Transverse colon (tissue), 4 donors: Measurements from ENCODE around the gene PPP1R13B. TPM values are rescaled to one million over a fixed set of nuclear protein-coding genes. Genes with fewer than 3 reads are reported as not detected.

Experiments used
- DNase-seq: peaks from one replicate; pipeline ENCODE4 v3.0.0-alpha.2; 2019
- H3K27ac ChIP-seq, 4 donors: fragments of 200-600 bp; sonication (generic); 2 replicates each; pipeline ENCODE4 v1.5.1; 2016 to 2018; ENCODE audit warnings: inconsistent platforms in 4 of 4
- H3K27me3 ChIP-seq: fragments of 200-600 bp; sonication (generic); 2 replicates; pipeline ENCODE4 v1.5.1; 2017; ENCODE audit warnings: inconsistent platforms
- H3K36me3 ChIP-seq, 4 donors: fragments of 200-600 bp; sonication (generic); 2 replicates each; pipeline ENCODE4 v1.5.1; 2017 to 2019; ENCODE audit warnings: inconsistent platforms in 4 of 4
- H3K4me1 ChIP-seq, 4 donors: fragments of 200-600 bp; sonication (generic); 2 replicates each; pipeline ENCODE4 v1.5.1; 2017 to 2020; ENCODE audit warnings: inconsistent platforms in 4 of 4
- H3K4me3 ChIP-seq, 4 donors: fragments of 200-600 bp; sonication (generic); 1 replicate in 1 of 4; 2 replicates in 3 of 4; pipeline versions ENCODE4 v1.5.1 to v1.6.1; 2017 to 2019; ENCODE audit warnings: inconsistent platforms in 4 of 4
- H3K9me3 ChIP-seq, 2 donors: fragments of 200-600 bp; sonication (generic); 2 replicates each; pipeline ENCODE4 v1.5.1; 2017 to 2019; ENCODE audit warnings: inconsistent platforms in 2 of 2
- EP300 ChIP-seq: sonication (generic); formaldehyde crosslinking; IDR thresholded peaks from one replicate; pipeline ENCODE4 v1.6.1; 2017; ENCODE audit warnings: antibody characterized with exemption, low read depth
- POLR2A ChIP-seq: fragments of 450-650 bp; IDR thresholded peaks from one replicate; pipeline ENCODE4 v1.6.1; 2016; ENCODE audit warnings: antibody characterized with exemption, mild to moderate bottlenecking, moderate library complexity
- POLR2AphosphoS5 ChIP-seq, 3 donors: sonication (generic); formaldehyde crosslinking; IDR thresholded peaks; one replicate each; pipeline ENCODE4 v1.6.1; 2016; ENCODE audit warnings: antibody characterized with exemption in 3 of 3
- WGBS, 2 donors: methylation state at CpG; one replicate each; pipeline ENCODE4 v1.1.5; 2018; ENCODE audit warnings: low coverage in 1 of 2; 5-methylcytosine and 5-hydroxymethylcytosine counted together
- in situ Hi-C, 4 donors: fragments of 200-750 bp; cut with MboI; loops; one replicate each; pipeline versions ENCODE4 v1.15.0 to v1.15.1; 2017; ENCODE audit warnings: low sequenced_read_pairs in 3 of 4, low pct_ligation_motif_present in 1 of 4, low pct_unique_long_range_greater_than_20kb in 1 of 4
- intact Hi-C: fragments of 100-400 bp; cut with DNase I; formaldehyde crosslinking; loops from one replicate; pipeline ENCODE4 v1.15.1; 2023; ENCODE audit warnings: low total_unique reads
- total RNA-seq, 4 donors: library from RNA; depleted of rRNA; stranded (reverse); fragments of >200 nt; gene quantifications; one replicate each; pipeline ENCODE4 v1.1.0, GENCODE V29; 2016
- TF ChIP-seq, protein P1 (sequence below), 5 experiments: fragments of 200-600 bp in 3 of 5; fragments of 450-650 bp in 2 of 5; sonication (generic) in 3 of 5; IDR thresholded peaks; 1 replicate in 2 of 5; 2 replicates in 3 of 5; pipeline ENCODE4 v1.5.1; 2016 to 2017; ENCODE audit warnings: antibody characterized with exemption in 5 of 5, inconsistent platforms in 3 of 5, mild to moderate bottlenecking in 2 of 5, moderate library complexity in 1 of 5

Gene PPP1R13B
- total RNA-seq, 4 donors from 2014 or later: 31.0 to 109 (median 42.0) TPM

DNA sequence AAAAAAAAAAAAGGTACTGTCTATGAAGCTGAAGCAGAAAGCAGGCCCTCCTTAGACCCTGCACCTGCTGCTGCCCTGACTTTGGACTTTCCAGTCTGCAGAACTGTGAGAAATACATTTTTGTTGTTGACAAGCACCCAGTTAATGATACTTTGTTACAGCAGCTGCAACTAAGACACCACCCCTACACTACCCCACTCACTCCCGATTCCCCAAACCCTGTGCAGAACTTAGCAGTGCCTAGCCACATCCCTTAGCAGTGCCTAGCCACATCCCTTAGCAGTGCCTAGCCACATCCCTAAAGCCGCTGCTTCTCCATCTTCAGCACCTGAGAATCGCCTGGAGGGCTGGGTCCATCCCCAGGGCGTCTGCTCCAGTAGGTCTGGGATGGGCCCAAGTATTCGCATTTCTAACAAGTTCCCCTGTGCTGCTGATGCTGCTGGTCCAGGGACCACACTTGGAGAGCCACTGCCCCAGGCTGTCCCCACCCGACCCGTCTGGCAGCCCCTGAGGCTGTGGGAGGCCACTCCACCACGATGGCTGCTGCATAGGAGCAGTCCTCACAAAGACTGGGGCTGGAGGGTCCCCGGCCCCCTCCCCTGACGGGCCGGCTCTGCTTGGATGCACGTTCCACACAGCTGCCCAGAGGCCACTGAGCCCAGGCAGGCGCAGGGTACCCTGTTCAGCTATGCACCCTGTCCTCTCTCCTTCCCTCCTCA lies 10.8 kb upstream of the PPP1R13B start:
- DNase-seq: no peak
- 86 to 100% methylated on average over 1 to 13 of the region's 13 CpGs for WGBS, 2 donors
- in situ Hi-C loops: no loop called here
- H3K4me3 ChIP-seq: no peak overlapping the region
- intact Hi-C loops: no loop called here
- H3K9me3 ChIP-seq: no peaks in the 10 kb centered on the region
- H3K27me3 ChIP-seq: no peaks in the 10 kb centered on the region
- TF ChIP-seq, protein P1, sequence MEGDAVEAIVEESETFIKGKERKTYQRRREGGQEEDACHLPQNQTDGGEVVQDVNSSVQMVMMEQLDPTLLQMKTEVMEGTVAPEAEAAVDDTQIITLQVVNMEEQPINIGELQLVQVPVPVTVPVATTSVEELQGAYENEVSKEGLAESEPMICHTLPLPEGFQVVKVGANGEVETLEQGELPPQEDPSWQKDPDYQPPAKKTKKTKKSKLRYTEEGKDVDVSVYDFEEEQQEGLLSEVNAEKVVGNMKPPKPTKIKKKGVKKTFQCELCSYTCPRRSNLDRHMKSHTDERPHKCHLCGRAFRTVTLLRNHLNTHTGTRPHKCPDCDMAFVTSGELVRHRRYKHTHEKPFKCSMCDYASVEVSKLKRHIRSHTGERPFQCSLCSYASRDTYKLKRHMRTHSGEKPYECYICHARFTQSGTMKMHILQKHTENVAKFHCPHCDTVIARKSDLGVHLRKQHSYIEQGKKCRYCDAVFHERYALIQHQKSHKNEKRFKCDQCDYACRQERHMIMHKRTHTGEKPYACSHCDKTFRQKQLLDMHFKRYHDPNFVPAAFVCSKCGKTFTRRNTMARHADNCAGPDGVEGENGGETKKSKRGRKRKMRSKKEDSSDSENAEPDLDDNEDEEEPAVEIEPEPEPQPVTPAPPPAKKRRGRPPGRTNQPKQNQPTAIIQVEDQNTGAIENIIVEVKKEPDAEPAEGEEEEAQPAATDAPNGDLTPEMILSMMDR (IDR thresholded peaks at IDR 0.05): no peak
- TF ChIP-seq POLR2A (no peak), EP300 (no peak), POLR2AphosphoS5 (IDR thresholded peaks at IDR 0.05) (no peak)
- peaks cover 0 to 9% (median 8%) of the 10 kb centered on the region in 4 donors for H3K4me1 ChIP-seq
- H3K27ac ChIP-seq: no peak overlapping the region
- no peaks in the 10 kb centered on the region for H3K36me3 ChIP-seq

DNA sequence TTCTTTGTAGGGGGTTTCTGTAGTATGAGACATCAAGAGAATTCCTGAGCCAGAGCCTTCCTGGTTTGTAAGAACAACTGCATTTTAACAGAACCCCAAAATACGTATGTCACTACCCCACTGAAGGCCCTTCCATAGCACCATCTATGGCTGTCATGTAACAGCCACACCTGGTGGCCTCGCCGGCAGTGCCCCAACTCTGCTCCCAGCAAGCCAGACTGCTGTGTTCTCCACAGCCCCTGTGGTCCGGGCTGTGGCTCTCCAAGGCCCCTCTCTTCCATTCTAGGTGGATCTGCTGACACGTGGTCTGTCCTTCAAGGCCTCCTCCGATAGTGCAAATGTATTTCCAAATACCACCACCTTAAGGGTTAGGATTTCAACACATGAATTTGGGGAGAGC lies 9.9 kb upstream of the PPP1R13B start:
- Histone ChIP-seq H3K36me3 (no peaks in the 10 kb centered on the region), H3K9me3 (no peaks in the 10 kb centered on the region), H3K4me1 (peaks cover 0 to 9% (median 8%) of the 10 kb centered on the region in 4 donors), H3K27me3 (no peaks in the 10 kb centered on the region), H3K27ac (no peak overlapping the region), H3K4me3 (no peak overlapping the region)
- in situ Hi-C loops: no loop called here
- WGBS, 2 donors: 80 to 89% methylated on average over 1 to 5 of the region's 6 CpGs
- intact Hi-C loops: no loop called here
- no peak for DNase-seq
- TF ChIP-seq EP300: no peak
- TF ChIP-seq, protein P1 (IDR thresholded peaks at IDR 0.05): no peak
- TF ChIP-seq POLR2A: no peak
- no peak for TF ChIP-seq POLR2AphosphoS5 (IDR thresholded peaks at IDR 0.05)

DNA sequence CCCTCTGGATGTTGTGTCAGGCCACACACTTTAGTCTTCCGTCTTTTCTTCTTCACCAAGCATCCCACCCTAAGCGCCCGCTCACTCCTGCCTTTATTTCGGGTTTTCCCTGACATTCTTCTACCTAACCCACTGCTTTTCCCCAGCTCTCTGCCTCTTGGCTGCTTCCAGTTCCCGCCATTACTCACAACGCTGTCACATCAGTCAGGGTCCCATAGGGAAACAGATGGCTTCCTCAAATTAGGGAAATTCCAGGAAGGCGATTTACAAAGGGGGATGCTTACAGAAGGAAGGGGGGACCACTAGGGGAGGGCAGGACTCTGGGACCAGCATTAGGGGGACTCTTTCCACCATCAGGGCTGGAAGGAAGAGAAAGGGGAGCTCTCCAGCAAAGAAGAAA lies 9.2 kb upstream of the PPP1R13B start:
- intact Hi-C loops: no loop called here
- no peak for DNase-seq
- no peak overlapping the region for H3K4me3 ChIP-seq
- H3K4me1 ChIP-seq: peaks cover 0 to 9% (median 8%) of the 10 kb centered on the region in 4 donors
- whole genome bisulfite sequencing, 2 donors: 44 to 73% methylated on average over 3 to 7 of the region's 7 CpGs
- no peak overlapping the region for H3K27ac ChIP-seq
- H3K36me3 ChIP-seq: no peaks in the 10 kb centered on the region
- in situ Hi-C loops: no loop called here
- no peaks in the 10 kb centered on the region for H3K9me3 ChIP-seq
- TF ChIP-seq, protein P1 (IDR thresholded peaks at IDR 0.05): no peak
- TF ChIP-seq EP300 (no peak), POLR2AphosphoS5 (IDR thresholded peaks at IDR 0.05) (no peak), POLR2A (no peak)
- no peaks in the 10 kb centered on the region for H3K27me3 ChIP-seq

DNA sequence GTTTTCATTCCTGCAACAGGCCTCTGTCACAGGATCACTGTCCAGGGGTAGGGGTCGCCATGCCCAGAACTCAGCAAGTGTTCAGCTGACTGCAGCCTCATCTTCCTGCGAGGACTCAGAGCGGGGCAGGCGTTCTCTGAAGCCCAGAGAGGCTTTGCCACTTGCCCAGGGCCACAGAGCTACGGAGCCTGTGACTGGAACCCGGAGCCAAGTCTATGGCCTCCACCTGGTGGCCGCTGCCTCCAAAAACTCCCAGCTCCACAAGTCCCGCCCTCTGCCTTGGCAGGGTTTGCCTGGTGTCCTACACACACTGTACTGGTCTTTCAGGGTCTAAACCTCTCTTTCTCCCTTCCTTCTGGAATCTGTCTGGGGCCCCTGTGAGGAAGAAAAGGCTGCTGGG lies 8.7 kb upstream of the PPP1R13B start:
- in situ Hi-C loops: no loop called here
- H3K27me3 ChIP-seq: no peaks in the 10 kb centered on the region
- no peak overlapping the region for H3K27ac ChIP-seq
- no peak for DNase-seq
- H3K4me3 ChIP-seq: no peak overlapping the region
- H3K36me3 ChIP-seq: no peaks in the 10 kb centered on the region
- TF ChIP-seq, protein P1 (IDR thresholded peaks at IDR 0.05): no peak
- TF ChIP-seq POLR2AphosphoS5 (IDR thresholded peaks at IDR 0.05): no peak
- TF ChIP-seq EP300: no peak
- no peak for TF ChIP-seq POLR2A
- no peaks in the 10 kb centered on the region for H3K9me3 ChIP-seq
- WGBS, 2 donors: 92% methylated on average over 8 of the region's 8 CpGs; no CpG with 5 or more reads in 1 of the 2 donors
- H3K4me1 ChIP-seq: peaks cover 0 to 9% (median 8%) of the 10 kb centered on the region in 4 donors
- intact Hi-C loops: no loop called here
